ENCODE results near the gene EPN2. TPM values are rescaled to one million over a fixed set of nuclear protein-coding genes. Genes with fewer than 3 reads are reported as not detected.

The EPN2 gene
- total RNA-seq, 4 donors from 2014 or later: 92.7 to 141 (median 119) TPM

- 79 to 93% methylated on average over 6 of the region's 6 CpGs for WGBS, 2 donors
- H3K9me3 ChIP-seq: no peaks in the 10 kb centered on the region
- no peaks in the 10 kb centered on the region for H3K27me3 ChIP-seq
- TF ChIP-seq EP300 (IDR thresholded peaks at IDR 0.05) (no peak), POLR2A (IDR thresholded peaks at IDR 0.05) (no peak)
- TF ChIP-seq, protein P1, sequence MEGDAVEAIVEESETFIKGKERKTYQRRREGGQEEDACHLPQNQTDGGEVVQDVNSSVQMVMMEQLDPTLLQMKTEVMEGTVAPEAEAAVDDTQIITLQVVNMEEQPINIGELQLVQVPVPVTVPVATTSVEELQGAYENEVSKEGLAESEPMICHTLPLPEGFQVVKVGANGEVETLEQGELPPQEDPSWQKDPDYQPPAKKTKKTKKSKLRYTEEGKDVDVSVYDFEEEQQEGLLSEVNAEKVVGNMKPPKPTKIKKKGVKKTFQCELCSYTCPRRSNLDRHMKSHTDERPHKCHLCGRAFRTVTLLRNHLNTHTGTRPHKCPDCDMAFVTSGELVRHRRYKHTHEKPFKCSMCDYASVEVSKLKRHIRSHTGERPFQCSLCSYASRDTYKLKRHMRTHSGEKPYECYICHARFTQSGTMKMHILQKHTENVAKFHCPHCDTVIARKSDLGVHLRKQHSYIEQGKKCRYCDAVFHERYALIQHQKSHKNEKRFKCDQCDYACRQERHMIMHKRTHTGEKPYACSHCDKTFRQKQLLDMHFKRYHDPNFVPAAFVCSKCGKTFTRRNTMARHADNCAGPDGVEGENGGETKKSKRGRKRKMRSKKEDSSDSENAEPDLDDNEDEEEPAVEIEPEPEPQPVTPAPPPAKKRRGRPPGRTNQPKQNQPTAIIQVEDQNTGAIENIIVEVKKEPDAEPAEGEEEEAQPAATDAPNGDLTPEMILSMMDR (IDR thresholded peaks at IDR 0.05): no peak
- DNase-seq (ENCODE audit: low spot score in 2 of 2): no peak
- H3K4me1 ChIP-seq: peaks cover 0 to 40% (median 4%) of the 10 kb centered on the region in 4 donors
- H3K27ac ChIP-seq: no peak overlapping the region
- H3K36me3 ChIP-seq: peaks cover 0 to 45% (median 0%) of the 10 kb centered on the region in 3 donors
- no peak overlapping the region for H3K4me3 ChIP-seq
Observed at GRCh38 chr17:19318611-19319010, 81.4 kb downstream of the EPN2 start.

DNA sequence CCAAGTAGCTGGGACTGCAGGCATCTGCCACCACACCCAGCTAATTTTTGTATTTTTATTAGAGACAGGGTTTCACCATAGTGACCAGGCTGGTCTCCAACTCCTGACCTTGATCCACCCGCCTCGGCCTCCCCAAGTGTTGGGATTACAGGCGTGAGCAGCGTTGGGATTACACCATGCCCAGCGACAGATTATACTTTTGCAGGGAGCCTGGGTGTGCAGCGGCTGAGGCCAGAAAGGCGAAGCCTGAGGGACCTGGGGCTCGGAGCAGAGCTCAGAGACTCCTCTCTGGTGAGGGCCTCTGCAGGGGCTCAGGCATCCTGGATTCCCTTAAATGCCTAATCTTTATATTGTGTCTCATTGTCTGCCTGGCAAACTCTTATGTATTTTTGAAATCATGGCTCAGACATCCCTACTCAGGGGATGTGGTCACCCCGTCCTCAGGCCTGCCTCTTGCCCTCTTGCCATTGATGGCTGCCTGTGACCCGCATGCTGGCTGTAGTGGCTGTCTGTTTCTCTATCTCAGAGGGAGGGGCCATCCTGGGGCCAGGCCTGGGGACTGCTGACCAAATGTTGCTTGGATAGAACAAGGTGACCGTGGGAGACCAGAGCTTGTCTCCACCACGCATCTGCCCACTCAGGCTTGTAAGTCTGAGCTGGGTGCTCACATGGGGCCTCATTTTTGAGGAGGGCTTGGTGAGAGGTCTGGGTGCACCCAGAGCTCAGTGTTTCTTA is 82.8 kb downstream of the EPN2 start:
- Histone ChIP-seq H3K27ac (no peak overlapping the region), H3K36me3 (peaks cover 0 to 43% (median 0%) of the 10 kb centered on the region in 3 donors), H3K4me1 (peaks cover 0 to 27% (median 4%) of the 10 kb centered on the region in 4 donors), H3K9me3 (no peaks in the 10 kb centered on the region), H3K27me3 (no peaks in the 10 kb centered on the region), H3K4me3 (no peak overlapping the region)
- no peak for DNase-seq (ENCODE audit: low spot score in 2 of 2)
- no peak for TF ChIP-seq POLR2A (IDR thresholded peaks at IDR 0.05)
- TF ChIP-seq EP300 (IDR thresholded peaks at IDR 0.05): no peak
- TF ChIP-seq, protein P1 (IDR thresholded peaks at IDR 0.05): no peak
- 94 to 95% methylated on average over 11 to 12 of the region's 12 CpGs for WGBS, 2 donors

DNA sequence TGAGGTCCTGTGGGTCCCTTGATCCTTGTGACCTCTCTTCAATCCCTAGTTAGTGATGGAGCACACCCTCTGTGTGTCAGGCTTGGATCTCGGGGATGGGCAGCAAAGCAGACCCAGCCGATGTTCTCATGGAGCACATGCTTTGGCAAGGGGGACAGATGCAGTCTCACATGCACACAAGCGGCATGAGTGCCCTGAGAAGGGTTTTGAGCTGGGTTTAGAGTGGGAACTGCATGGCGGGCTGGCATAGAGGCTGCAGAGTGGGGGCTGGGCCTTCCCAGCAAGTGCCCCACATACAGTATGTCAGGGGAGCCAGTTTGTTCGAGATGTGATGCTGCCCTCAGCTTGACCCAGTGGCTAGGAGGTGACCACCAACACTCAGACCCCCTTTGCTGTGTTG is 83.7 kb downstream of the EPN2 start:
- TF ChIP-seq POLR2A (IDR thresholded peaks at IDR 0.05) (no peak), EP300 (IDR thresholded peaks at IDR 0.05) (no peak)
- TF ChIP-seq, protein P1 (IDR thresholded peaks at IDR 0.05): no peak
- H3K4me3 ChIP-seq: no peak overlapping the region
- peaks cover 0 to 18% (median 4%) of the 10 kb centered on the region in 4 donors for H3K4me1 ChIP-seq
- peaks cover 0 to 41% (median 0%) of the 10 kb centered on the region in 3 donors for H3K36me3 ChIP-seq
- no peaks in the 10 kb centered on the region for H3K27me3 ChIP-seq
- no peak overlapping the region for H3K27ac ChIP-seq
- peaks cover 0 to 6% (median 2%) of the 10 kb centered on the region in 4 donors for H3K9me3 ChIP-seq
- DNase-seq (ENCODE audit: low spot score in 2 of 2): no peak
- 86 to 96% methylated on average over 4 to 5 of the region's 5 CpGs for WGBS, 2 donors

- no peak for DNase-seq (ENCODE audit: low spot score in 2 of 2)
- 85 to 87% methylated on average over 9 of the region's 9 CpGs for WGBS, 2 donors
Observed at GRCh38 chr17:19321481-19322128, 84.4 kb downstream of the EPN2 start.

More at GRCh38 chr17:19321481-19322128, 84.4 kb downstream of the EPN2 start:
- Histone ChIP-seq H3K27me3 (no peaks in the 10 kb centered on the region), H3K4me1 (peaks cover 0 to 14% (median 3%) of the 10 kb centered on the region in 4 donors), H3K27ac (no peak overlapping the region), H3K36me3 (peaks cover 0 to 40% (median 0%) of the 10 kb centered on the region in 3 donors), H3K4me3 (no peak overlapping the region), H3K9me3 (peaks cover 0 to 6% (median 2%) of the 10 kb centered on the region in 4 donors)
- TF ChIP-seq, protein P1 (IDR thresholded peaks at IDR 0.05): no peak
- no peak for TF ChIP-seq POLR2A (IDR thresholded peaks at IDR 0.05)
- TF ChIP-seq EP300 (IDR thresholded peaks at IDR 0.05): no peak

Measured in tibial nerve (tissue), 4 donors.